Activated CD8-positive, alpha-beta memory T cell treated with anti-CD3 and anti-CD28 coated beads for 4 hours (primary cell): ENCODE results near the gene OTOP2.
A peak's percentile ranks its signal among the peaks of the same experiment; 100 is the strongest.

Experiments
- DNase-seq, 2 donors: peaks; one replicate each; pipeline ENCODE4 v3.0.0-alpha.2; 2020; ENCODE audit warnings: low read depth in 2 of 2

OTOP2 gene

DNA sequence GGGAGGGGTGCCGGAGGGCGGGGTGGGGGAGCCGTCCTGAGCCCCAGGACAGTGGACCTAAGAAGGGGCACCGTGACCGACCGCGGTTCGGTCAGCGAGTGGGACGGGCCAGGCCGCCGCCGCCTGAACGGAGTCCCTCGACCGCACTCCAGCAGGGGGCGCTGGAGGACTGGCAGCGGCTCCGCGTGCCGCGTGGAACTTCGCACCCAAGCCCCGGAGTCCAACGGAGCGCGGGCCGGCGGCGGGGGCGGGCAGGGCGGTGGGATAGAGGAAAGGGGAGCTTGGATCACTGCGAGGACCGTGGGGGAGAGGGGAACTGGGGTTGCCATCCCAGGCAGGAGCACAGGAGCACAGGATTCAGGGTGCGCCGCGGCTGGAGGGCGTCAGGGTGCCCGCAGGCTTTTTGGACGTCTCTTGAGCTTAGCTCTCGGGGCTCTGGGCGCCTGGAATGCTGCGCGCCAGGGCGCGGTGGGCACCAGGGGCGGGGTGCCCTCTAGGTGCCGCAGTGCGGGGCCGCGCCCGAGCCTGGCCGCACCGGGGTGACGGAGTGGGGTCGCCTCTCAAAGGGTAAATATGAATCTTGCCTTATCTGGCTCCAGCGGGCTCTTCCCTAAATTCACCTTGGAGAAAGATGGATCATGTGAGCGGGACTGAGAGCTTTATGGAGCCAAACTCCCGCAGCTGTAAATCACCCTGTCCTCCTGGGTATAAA lies 379 bp upstream of the OTOP2 start:
- peak; percentile 41 to 44 for DNase-seq

DNA sequence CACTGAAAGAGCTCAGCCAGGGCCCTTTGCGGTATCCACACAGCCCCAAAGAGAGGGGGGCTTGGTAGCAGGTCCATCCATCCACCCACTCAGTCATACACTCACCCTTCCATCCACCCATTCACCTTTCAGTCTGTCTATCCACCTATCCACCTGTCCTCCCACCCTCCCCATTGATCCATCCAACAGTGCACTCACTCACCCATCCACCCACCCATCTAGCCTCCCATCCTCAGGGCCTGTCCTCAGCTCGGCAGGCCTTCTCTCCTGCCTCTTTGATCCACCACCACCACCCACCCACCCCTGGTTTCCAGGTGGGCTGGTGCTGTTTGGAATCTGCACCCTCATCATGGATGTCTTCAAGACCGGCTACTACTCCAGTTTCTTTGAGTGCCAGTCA lies 1.2 kb downstream of the OTOP2 start:
- no peak for DNase-seq

DNA sequence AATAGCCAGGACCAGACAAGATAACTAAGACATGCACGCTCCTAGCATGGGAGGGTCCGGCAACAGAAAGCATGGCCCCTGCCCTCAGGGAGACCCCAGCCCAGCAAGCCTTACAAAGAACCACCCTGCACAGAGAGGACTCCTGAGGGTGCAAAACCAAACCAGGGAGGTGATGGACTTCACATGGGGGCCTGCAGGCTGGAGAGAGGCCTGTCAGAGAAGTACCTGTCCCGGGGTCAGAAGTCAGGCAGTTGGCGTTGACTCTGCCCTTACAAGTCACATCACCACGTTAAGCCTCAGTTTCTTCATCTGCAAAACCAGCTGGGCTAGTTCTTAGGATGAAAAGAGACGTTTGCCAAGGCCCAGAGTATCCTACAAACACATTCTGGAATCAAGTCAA lies 4.7 kb downstream of the OTOP2 start:
- no peak for DNase-seq

DNA sequence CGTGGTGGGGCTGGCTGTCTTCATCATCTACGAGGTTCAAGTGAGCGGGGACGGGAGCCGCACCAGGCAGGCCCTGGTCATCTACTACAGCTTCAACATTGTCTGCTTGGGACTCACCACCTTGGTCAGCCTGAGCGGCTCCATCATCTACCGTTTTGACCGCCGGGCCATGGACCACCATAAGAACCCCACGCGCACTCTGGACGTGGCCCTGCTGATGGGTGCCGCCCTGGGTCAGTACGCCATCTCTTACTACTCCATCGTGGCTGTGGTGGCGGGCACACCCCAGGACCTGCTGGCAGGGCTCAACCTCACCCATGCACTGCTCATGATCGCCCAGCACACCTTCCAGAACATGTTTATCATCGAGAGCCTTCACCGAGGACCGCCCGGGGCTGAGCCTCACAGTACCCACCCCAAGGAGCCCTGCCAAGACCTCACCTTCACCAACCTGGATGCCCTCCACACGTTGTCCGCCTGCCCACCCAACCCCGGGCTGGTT lies 6.5 kb downstream of the OTOP2 start:
- DNase-seq, result no peak

DNA sequence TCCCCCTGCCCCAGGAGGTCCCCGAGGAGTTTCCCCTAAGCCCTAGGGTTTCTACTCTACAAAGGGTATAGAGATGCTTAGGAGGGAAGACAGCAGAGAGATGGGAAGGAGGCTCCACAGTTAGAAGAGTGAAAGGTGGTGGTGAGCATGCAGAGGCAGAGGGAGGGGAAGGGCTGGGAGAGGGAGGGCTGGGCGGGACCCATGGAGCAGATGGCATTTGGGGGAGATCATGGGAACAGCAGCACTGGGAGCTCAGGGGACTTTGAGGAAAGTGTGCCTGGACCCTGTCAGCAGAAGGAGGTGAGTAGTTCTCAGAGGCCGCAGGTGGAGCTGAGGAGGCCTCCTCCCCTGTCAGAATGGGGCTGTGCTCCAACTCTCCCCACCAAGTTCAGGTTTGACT lies 11.0 kb downstream of the OTOP2 start:
- DNase-seq, result no peak

DNA sequence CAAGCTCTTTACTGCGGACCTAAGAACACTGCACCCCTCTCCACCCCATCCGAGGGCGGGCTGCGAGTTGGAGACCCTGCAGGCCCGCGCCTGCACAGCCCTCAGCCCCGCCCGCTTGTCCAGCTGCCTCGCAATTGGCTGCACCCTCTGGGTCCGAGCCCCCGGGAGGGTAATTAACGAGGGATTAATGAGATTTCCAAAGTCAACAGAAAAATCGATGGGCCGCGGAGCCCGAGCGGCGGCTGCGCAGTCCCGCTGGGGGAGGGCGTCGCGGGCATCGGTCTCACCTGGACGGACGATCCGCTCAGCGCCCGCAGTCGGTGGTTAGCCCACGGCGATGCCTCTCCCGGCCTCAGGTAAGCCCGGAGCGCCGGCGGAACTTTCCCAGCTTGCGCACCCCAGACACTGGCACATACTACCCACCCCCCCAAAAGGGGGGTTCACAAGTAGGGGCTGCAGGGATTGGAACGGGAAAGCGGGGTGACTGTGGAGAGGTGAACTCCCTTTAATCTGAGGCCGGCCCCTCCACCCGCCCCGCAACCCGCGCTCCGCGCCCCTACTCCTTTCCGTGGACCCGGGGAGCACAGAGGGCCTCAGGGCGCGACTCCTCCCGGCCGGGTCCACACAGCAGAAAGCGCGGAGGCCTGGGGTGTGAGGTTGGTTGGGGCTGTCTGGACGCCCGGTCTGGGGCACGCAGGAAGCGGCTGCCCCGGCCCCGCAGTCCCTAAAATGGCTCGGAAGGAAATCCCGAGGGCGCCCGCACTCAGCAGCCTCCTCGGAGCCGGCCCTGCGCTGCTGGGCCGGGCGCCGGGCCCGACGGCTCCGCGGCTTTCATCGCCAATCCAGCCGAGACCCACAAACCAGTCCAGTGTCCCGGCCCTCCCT lies 11.8 kb downstream of the OTOP2 start, which contains the start of gene OTOP3:
TSS of gene OTOP3 (plus strand) at position 314 of the 885 bp plus-strand sequence. CDS start at position 338, 24 bp downstream.
- no peak for DNase-seq

DNA sequence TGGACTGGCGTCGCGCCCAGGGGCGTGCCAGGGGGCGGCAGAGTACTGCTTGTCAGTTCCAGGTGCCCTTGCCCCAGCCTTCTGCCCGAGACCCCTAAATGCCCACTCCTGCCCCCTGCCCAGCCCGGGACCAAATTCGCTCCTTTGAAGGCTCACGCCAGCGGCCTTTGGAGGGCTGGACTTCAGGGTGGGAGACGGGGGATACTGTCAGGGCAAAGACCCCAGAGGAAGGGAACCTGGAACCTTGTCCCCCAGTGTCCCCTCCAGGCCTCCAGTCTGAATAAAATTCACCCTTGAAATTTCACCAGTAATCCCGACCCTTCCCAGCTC lies 12.4 kb downstream of the OTOP2 start:
- no peak for DNase-seq

DNA sequence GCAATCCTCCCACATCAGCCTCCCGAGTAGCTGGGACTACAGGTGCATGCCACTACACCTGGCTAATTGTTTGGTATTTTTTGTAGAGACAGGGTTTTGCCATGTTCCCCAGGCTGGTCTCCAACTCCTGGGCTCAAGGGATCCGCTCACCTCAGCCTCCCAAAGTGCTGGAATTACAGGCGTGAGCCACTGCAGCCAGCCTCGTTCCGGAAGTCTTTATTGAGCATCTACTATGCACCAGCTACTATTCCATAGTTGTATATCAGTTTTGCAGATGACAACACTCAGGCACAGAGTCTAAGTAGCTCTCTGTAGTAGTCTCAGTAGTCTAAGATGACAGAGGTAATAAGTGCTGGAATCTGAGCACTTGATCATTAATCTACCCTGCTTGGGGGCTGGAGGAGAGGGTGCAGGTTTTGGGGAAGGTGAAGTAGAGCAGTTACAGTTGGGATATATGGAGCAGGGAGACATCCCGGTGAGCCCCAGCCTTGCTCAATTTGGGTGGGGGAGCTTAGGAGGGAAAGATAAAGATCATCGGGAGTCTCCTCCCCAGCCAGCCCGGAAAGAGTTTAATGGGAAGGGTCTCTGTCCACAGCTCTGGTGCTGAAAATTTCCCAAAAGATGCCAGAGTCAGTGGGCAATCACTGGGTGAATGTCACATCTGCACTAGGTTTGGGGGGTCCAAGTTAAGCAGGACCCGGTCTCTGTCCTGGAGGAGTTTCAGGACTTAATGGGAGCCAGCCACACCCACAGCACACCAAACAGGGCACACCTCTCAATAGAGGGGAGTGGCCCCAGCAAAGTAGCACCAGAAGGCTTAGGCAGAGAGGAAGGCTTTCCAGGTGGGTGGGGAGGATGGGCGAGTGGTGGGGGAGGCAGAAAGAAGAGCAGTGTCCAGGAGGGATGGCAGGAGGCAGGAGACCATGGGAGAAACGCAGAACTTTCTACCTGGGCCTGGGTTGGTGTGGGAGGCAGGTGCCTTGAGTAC lies 13.3 kb downstream of the OTOP2 start:
- DNase-seq, result no peak

DNA sequence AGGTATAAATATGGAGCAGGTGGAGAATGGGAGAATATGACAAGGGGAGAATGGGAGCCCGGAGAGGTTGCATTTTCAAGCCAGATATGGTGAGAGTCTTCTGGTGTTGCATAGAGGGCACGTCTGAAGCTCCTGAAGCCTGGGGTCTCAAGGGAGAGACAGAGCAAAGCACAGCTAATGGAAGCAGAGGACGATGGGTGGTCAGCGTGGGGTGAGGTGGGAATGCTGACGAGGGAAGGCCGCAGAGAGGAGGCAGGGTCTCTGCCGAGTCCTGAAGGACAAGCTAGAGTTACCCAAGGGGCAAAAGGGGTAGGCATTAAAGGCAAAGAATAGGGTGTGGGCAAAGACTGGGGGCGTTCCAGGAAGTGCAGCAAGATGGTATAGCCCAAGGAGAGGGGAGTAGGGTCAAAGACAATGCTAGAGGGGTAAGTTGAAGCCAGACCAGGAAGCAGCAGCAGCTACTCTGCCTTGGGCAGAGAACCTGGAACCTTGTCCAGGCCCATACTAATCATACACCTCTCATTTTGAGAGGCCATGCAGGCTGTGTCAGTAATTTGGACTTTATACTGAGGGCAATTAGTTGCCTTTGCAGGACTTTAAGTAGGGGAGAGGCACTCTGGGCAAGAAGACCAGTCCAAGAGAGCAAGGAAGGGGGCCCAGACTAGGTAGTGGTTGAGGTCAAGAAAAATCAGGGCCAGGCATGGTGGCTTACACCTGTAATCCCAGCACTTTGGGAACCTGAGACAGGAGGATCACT lies 14.3 kb downstream of the OTOP2 start:
- DNase-seq, result no peak

DNA sequence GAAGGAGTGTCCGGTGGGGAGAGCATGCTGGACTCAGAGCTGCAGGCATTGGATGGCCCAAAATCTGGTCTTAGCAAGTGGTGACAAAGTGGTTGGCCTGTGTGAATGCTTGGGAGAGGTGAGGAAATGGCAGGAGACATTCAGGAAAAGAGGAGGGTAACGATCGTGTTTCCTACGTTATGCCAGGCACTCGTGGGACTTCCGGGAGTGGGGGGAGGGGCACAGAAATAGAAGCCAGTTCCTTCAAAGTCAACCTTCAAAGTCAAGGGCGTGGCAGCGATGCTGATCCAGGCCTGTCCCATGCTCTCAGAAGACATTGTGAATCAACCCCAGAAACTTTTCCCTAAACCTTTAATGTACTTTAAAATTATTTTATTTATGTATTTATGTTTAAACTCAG lies 15.5 kb downstream of the OTOP2 start:
- DNase-seq, result no peak

DNA sequence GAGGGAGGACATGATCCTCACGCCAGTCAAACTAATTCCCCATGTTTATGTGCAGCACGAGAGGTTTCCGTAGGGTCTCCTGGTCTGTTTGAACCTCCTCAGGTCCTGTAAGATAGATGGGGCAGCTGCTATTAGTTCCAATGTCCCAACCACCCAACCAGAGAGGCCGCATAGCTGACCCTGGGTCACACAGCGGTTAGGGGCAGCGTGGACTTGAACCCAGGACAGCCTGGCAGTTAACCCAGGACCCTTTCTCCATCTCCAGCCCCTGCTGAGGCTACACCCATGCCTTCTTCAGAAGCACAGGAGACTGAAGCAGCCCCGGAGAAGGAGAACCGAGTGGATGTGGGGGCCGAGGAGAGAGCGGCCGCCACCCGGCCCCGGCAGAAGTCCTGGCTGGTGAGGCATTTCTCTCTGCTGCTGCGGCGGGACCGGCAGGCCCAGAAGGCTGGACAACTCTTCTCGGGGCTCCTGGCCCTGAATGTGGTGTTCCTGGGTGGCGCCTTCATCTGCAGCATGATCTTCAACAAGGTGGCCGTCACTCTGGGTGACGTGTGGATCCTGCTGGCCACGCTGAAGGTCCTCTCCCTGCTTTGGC lies 17.2 kb downstream of the OTOP2 start:
- no peak for DNase-seq

DNA sequence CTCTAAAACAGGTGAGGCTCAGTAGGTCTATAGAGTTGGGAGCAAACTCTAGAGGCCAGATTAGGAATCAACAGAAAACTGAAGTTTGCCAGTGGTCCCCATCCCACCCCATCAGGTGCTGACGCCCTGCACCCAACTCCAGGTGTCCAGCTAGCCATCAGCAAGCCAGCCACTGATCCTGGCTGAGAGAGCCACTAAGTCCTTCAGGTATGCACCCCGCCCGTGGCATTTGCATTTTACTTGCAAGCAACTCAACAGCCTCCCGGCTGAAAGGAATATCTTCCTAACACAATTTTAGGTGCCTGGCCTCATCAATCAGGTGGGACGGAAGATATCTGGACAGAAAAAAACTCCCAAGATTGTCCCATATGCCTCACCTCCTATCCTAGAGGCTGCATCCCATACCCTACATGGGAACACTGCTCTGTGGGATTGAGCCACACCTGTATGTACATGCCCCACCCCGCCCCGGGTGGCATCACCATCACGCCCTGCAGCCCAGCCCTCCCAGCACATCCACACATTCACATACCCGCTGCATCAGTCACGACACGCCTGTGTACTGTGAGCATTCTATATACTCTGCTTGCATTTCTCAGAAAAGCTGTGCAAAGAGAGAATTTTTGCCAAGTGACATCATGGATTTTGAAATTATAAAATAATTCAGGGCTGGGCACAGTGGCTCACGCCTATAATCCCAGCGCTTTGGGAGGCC lies 19.9 kb downstream of the OTOP2 start:
- no peak for DNase-seq

DNA sequence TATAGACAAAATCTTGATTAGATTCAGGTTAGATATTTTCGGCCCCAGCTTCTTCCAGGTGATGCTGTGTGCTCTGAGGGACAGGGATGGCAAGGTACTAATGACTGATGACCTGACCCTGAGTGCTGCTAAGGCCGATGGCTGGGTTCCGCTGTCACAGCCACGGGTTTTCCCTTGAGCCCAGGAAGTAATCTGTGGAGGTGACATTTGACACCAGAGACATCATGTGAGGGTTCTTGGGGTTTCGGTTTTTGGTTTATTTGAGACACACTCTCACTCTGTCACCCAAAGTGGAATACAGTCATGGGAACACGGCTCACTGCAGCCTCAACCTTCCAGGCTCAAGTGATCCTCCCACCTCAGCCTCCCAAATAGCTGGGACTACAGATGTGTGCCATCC lies 21.5 kb downstream of the OTOP2 start:
- no peak for DNase-seq

DNA sequence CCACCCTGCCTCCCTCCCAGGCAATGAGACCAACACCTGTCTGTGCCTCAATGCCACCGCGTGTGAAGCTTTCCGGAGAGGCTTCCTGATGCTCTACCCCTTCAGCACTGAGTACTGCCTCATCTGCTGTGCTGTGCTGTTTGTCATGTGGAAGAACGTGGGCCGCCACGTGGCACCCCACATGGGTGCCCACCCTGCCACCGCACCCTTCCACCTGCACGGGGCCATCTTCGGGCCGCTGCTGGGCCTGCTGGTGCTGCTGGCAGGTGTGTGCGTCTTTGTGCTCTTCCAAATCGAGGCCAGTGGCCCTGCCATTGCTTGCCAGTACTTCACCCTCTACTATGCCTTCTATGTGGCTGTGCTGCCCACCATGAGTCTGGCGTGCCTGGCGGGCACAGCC lies 22.6 kb downstream of the OTOP2 start:
- DNase-seq, result no peak

DNA sequence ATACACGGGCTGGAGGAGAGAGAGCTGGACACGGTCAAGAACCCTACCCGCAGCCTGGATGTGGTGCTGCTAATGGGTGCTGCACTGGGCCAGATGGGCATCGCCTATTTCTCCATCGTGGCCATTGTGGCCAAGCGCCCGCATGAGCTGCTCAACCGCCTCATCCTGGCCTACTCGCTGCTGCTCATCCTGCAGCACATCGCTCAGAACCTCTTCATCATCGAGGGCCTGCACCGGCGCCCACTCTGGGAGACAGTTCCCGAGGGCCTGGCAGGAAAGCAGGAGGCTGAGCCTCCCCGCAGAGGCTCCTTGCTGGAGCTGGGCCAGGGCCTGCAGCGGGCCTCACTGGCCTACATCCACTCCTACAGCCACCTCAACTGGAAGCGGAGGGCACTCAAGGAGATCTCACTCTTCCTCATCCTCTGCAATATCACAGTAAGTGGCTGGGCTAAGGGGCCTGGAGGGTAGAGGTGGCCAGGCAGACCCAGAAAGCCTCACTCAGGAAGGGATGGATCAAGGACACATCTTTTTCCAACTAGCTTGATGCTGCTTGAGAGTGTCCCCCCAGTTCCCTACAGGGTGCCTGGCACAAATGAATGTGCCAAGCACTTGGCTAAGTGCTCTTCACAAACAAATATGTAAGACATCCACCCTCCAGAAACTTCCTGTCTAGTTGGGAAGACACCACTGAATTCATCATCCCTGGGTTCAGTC lies 23.1 kb downstream of the OTOP2 start:
- DNase-seq, result no peak

DNA sequence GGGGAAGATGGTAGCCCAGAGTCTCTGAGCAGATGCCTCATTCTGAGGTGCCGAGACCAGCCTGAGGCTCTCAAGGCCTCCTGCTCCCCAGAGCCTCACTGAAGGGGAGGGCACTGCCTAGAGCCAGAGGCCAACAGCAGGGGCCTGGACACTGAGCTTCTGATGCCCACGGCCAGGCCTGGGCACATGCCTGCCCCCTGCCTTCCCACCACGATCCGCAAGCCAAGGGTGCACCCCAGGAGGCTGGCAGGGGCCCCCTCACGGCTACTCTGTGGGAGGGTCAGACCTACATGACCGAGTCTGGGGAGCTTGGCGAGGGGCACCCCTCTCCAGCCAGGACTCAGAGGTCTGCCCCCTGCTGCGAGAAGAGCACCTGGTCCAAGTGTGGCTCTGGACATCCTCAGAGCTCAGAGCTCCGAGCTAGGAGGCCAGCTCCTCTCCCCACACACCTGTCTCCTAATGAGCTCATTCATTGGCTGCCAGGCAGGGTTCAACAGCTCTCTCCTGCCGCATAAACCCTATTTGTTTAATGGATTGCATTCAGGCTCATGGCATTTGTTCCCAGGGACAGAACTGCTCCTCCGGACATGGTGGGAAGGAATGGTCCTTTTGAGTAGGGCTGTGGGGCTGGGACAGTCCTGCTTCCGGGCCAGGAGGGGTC lies 25.5 kb downstream of the OTOP2 start:
- no peak for DNase-seq

DNA sequence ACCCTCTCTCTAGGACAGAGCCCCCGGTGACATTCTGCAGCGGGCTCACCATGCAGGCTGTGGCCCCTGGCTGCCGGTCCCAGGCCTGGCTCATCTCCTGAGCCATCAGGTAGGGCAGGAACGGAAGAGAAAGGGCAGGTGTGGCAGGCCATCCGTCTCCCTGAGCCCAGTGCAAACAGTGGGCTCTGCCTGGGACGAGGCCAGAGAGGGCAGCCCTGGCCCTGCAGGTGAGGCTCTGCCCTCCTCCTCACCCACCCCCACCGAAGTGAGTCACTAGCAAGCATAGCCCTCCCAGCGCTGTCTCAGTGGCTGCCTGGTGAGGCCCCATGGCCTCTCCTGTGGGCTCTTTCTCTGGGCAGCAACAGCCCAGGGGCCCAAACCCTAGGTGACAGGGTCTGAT lies 26.1 kb downstream of the OTOP2 start:
- DNase-seq, result no peak

DNA sequence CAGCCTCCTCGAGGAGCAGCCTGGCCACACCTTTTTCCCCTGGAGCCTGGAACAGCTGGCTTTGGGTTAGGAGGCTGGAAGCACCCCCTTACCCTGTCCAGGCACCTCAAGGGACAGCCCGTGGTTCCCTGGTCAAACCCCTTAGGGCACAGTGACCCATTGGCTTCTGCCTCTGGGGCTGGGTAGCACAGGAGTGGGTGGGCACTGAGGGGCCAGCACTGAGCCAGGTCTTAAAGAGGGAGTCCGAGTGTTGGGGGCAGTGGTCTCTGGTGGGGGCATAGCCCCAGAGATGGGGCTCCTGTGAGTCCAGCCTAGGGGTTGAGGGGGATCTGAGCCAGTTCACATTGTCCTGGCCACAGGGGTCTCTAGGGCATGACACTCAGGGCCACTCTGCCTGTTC lies 27.0 kb downstream of the OTOP2 start:
- no peak for DNase-seq
